GM19351 (cell line): ENCODE data around the gene HERPUD2.
"Not testable (repeated sequence)": the region's sequence is repeated elsewhere in the genome, so short reads cannot be mapped to it uniquely, and the experiment has no call there.

Experiments
- ATAC-seq: cut with Tn5 transposase; IDR thresholded peaks from one replicate; pipeline ENCODE4 v1.9.1; 2021; ENCODE audit warnings: mild to moderate bottlenecking, moderate library complexity; ENCODE audit not compliant: unreplicated experiment

The HERPUD2 gene

DNA sequence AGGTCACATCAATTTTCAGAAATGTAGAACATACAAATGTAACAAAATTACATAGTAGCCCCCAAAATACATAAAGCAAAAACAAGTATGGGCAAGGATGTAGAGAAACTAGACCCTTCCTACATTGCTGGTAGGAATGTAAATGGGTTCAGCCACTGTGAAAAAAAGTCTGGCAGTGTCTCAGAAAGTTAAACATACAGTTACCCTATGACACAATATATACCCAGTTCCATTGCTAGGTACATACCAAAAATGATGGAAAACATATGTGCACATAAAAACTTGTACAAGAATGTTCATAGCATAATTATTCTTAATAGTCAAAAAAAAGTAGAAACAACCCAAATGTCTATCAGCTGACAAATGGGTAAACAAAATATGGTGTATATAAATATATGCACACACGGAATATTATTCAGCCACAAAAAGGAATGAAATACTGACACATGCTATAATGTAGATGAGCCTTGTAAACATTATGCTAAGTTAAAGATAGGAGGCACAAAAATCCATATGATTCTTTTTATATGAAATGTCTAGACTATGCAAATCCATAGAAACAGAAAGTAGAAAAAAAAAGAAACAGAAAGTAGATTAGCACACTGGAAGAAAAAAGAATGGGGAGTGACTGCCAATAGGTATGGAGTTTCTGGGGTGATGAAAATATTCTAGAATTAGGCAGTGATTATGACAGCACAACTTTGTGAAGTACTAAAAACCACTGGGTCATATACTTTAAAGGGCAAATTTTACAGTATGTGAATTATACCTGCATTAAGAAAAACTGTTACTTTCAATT is 13.5 kb downstream of the HERPUD2 start:
- peak; percentile 64 for ATAC-seq

DNA sequence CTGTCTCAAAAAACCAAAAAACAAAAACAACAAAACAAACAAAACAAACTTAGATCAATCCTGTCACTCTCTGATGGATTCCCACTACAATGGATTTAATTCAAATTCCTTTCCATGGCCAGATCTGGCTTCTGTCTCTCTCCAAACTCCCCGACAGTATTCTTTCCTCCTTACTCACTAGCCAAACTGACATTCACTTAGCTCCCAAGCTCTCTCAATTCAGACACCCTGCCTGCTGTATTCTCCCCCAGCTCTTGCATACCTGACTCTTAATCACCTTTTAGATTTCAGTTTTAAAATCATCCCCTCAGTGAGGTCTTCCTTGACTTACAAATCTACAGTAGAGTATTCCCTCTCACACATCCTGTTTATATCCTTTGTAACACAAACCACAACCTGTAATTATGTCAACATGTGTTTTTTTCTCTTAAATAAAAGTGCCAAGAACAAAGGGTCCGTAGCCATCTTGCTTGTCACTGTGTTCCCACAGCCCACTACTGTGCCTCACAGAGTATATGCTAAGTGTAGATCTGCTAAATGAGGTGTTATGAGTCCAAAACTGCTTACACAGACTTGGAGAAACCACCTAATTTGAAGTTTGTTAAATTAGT is 14.4 kb downstream of the HERPUD2 start:
- ATAC-seq = no peak

GRCh38 chr7:35677582-35678356 is 17.2 kb downstream of the HERPUD2 start:
- no peak for ATAC-seq

GRCh38 chr7:35676211-35676610 is 18.7 kb downstream of the HERPUD2 start:
- peak; percentile 69 for ATAC-seq

GRCh38 chr7:35670856-35671569 is 23.9 kb downstream of the HERPUD2 start:
- ATAC-seq = no peak

- not testable (repeated sequence) for ATAC-seq
Observed at GRCh38 chr7:35660411-35660810, 34.5 kb downstream of the HERPUD2 start.

DNA sequence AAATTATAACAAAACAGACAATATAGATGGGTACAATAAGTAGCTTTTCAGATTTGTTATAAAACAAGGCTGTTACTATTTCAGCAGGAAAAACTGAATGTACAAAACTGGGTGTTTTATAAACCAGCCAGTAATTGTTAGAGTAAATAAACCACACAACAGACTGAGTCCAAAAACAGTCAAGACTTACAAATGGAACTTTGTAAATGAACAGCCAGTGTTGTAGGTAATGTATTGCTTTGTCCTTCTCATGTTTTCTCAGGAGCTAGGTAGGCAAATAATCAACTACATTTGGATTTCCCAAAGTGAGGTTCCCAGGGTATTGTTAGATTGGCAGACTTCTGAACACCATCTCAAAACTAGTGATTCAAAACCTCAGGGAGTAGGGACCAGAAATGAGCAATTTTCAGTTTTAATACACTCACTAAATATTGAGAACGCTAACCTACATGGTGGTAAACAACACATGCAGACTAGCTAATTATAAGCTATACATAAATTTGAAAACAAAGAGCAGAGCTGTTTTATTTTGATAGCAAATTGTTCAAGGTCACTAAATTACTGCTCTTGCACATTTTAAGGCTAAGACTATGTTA is 36.2 kb downstream of the HERPUD2 start:
- ATAC-seq = no peak

- ATAC-seq = no peak
Observed at GRCh38 chr7:35657125-35657524, 37.8 kb downstream of the HERPUD2 start.

DNA sequence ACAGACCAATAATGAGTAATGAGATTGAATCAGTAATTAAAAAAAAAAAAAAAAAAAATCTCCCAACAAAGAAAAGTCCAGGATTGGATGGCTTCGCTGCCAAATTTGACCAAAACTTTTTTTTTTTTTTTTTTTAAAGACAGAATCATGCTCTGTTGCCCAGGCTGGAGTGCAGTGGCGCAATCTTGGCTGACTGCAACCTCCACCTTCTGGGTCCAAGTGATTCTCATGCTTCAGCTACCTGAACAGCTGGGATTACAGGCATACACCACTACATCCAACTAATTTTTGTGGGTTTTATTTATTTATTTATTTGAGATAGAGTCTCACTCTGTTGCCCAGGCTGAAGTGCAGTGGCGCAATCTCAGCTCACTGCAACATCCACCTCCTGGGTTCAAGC is 40.4 kb downstream of the HERPUD2 start:
- not testable (repeated sequence) for ATAC-seq

DNA sequence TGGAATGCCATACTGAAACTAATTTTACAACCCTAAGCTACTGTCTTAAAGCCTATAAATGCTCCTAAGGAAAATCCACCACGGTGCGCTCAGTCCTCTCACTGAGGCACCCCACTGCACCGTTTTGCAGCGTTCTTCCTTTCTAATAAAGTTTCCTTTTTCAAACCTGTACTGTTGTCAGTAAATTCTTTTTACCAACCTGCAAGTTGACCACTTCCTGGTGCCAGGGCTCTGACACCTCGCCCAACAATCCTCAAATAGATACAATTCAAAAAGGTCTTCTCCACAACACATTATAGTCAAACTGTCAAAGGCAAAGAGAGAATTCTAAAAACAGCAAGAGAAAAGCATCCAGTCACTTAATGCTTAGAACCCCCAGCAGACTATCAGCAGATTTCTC is 42.8 kb downstream of the HERPUD2 start:
- ATAC-seq = no peak

- no peak for ATAC-seq
Observed at GRCh38 chr7:35650751-35651150, 44.2 kb downstream of the HERPUD2 start.

DNA sequence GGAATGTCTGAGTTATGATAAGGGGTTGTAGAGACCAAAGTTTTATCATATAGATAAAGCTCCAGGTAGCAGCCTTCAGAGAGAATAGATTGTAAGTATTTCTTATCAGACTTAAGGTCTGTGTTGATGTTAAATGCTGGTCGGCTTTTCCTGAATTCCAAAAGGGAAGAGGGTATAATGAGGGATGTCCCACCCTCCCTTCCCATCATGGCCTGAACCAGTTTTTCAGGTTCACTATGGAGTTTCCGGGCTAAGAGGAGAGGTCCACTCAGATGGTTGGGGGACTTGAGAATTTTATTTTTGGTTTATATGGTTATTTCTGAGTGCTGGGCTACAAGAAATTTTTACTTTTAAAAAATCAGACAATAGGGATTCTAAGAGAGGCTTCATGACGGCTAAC is 45.2 kb downstream of the HERPUD2 start:
- ATAC-seq = no peak

- ATAC-seq = no peak
Observed at GRCh38 chr7:35648367-35648766, 46.6 kb downstream of the HERPUD2 start.

- ATAC-seq = no peak
Observed at GRCh38 chr7:35647171-35647574, 47.8 kb downstream of the HERPUD2 start.

- ATAC-seq = no peak
Observed at GRCh38 chr7:35646289-35647023, 48.5 kb downstream of the HERPUD2 start.

- no peak for ATAC-seq
Observed at GRCh38 chr7:35645691-35646090, 49.2 kb downstream of the HERPUD2 start.

- no peak for ATAC-seq
Observed at GRCh38 chr7:35630024-35630972, 64.6 kb downstream of the HERPUD2 start.

GRCh38 chr7:35624299-35625186 is 70.4 kb downstream of the HERPUD2 start:
- peak; percentile 89 for ATAC-seq
